ELR (cell line): ENCODE data around the gene STING1.

Experiments used
- DNase-seq: peaks from one replicate; pipeline ENCODE4 v3.0.0-alpha.2; 2015; ENCODE audit warnings: low read depth

The STING1 gene

GRCh38 chr5:139439013-139439903 lies 43.3 kb downstream of the STING1 start, which contains the start of gene DNAJC18:
Gene DNAJC18 (minus strand): TSS chr5:139439525. CDS start chr5:139439445, 80 bp downstream.
- DNase-seq = peak; percentile 92

- DNase-seq = no peak
Observed at GRCh38 chr5:139438707-139439012, 43.9 kb downstream of the STING1 start.

- no peak for DNase-seq
Observed at GRCh38 chr5:139435676-139436075, 46.9 kb downstream of the STING1 start.

- peak; percentile 36 for DNase-seq
Observed at GRCh38 chr5:139431706-139432105, 50.9 kb downstream of the STING1 start.

GRCh38 chr5:139430015-139430414 lies 52.5 kb downstream of the STING1 start:
- DNase-seq = no peak

- DNase-seq = peak; percentile 60
Observed at GRCh38 chr5:139426203-139426885, 56.2 kb downstream of the STING1 start.
